Measurements from ENCODE around the gene ADAMTS3.

ADAMTS3 gene

GRCh38 chr4:72255269-72255668 lies 313.8 kb downstream of the ADAMTS3 start:
- no peaks in the 10 kb centered on the region for H3K4me1 Mint-ChIP-seq
- no peaks in the 10 kb centered on the region for H3K36me3 Mint-ChIP-seq
- peaks cover 10% of the 10 kb centered on the region in 2 donors for H3K9me3 Mint-ChIP-seq
- no peak overlapping the region for H3K27ac Mint-ChIP-seq
- H3K27me3 Mint-ChIP-seq: no peaks in the 10 kb centered on the region
- ATAC-seq (replicated peaks): no peak
- no peak overlapping the region for H3K4me3 Mint-ChIP-seq
- DNase-seq: no peak

DNA sequence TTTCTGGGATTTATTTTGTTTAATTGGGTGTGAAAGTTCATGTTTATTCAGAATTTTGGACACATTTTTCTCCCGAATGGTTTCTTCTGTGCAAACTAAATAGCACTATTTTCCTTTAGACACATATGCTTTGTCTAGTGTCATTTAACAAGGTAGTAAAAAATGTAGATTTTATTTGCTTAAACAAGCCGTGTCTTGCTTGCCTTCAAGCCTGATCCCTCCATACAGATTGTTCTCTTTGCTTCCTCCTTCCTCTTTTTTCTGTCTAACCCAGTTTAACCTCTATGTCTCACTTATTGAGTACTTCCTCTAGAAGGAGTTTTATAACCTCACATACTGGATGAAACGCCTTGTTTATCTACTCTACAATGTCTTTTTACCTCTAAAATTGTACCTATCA lies 325.4 kb downstream of the ADAMTS3 start:
- ATAC-seq (replicated peaks): no peak
- no peak for DNase-seq
- no peaks in the 10 kb centered on the region for H3K4me1 Mint-ChIP-seq
- H3K27ac Mint-ChIP-seq: no peak overlapping the region
- H3K27me3 Mint-ChIP-seq: no peaks in the 10 kb centered on the region
- H3K4me3 Mint-ChIP-seq: no peak overlapping the region
- H3K9me3 Mint-ChIP-seq: peaks cover 0 to 2% of the 10 kb centered on the region in 2 donors
- no peaks in the 10 kb centered on the region for H3K36me3 Mint-ChIP-seq

DNA sequence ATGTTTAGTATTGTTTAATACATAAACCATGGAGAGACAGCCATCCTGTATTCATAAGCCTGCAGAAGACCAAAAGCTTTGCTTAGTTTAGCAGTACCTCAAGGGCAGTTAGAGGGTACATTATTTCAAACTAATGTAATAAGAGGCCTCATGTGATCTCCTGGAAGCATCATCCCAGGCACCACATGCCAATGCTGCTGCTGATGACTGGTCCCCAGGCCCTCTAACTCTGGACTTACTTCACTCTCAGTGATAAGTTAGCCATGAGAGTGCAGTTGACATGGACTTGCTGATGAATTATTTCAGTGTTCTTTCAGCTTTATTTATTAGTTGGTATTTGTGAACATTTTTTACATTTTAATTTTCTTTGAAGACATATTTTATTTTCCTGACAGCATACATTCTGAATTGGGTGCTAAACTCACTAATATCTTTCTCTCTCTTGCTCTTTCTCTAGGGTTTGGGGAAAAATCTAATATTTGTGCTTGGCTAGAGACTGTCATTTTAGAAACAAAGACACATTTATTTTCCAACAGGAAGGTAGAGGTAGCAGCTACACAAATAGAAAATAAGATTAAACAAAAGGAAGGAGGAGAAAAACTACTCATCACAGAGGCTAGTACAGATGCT lies 329.4 kb downstream of the ADAMTS3 start:
- DNase-seq: no peak
- no peak overlapping the region for H3K27ac Mint-ChIP-seq
- no peaks in the 10 kb centered on the region for H3K27me3 Mint-ChIP-seq
- ATAC-seq (replicated peaks): no peak
- peaks cover 0 to under 1% of the 10 kb centered on the region in 2 donors for H3K36me3 Mint-ChIP-seq
- no peaks in the 10 kb centered on the region for H3K4me1 Mint-ChIP-seq
- H3K9me3 Mint-ChIP-seq: peaks cover 0 to 6% of the 10 kb centered on the region in 2 donors
- H3K4me3 Mint-ChIP-seq: no peak overlapping the region
